Mesendoderm (in vitro differentiated cells): ENCODE data around the gene SLC10A1.

Experiments used
- DNase-seq: peaks from one replicate; pipeline ENCODE4 v3.0.0; 2013
- H2AK5ac ChIP-seq: 2 replicates; pipeline ENCODE4 v1.6.1; 2013; ENCODE audit warnings: low read length, inconsistent platforms
- H2BK120ac ChIP-seq: 2 replicates; pipeline ENCODE4 v1.6.1; 2013; ENCODE audit warnings: low read depth, mild to moderate bottlenecking, low read length, moderate library complexity, mixed read lengths
- H2BK15ac ChIP-seq: replicated peaks from 2 replicates; pipeline ENCODE4 v1.6.1; 2013; ENCODE audit warnings: low read depth, mild to moderate bottlenecking, moderate library complexity
- H2BK5ac ChIP-seq: 2 replicates; pipeline ENCODE4 v1.6.1; 2013; ENCODE audit warnings: low read length, inconsistent platforms
- H3K18ac ChIP-seq: 2 replicates; pipeline ENCODE4 v1.6.1; 2013; ENCODE audit warnings: mild to moderate bottlenecking, low read length, mixed read lengths
- H3K23ac ChIP-seq: one replicate; pipeline ENCODE4 v1.6.1; 2013; ENCODE audit warnings: low read length
- H3K27ac ChIP-seq: 2 replicates; pipeline ENCODE4 v1.5.1; 2013; ENCODE audit warnings: low read depth, mild to moderate bottlenecking, inconsistent platforms, low read length, moderate library complexity
- H3K27me3 ChIP-seq: 2 replicates; pipeline ENCODE4 v1.6.1; 2013; ENCODE audit warnings: low read length, control low read depth, mild to moderate bottlenecking, inconsistent platforms; ENCODE audit not compliant: insufficient read depth, poor library complexity
- H3K36me3 ChIP-seq: 2 replicates; pipeline ENCODE4 v1.6.1; 2013; ENCODE audit warnings: low read length, inconsistent platforms; ENCODE audit not compliant: control insufficient read depth, insufficient read depth
- H3K4ac ChIP-seq: one replicate; pipeline ENCODE4 v1.6.1; 2013; ENCODE audit warnings: low read depth, mild to moderate bottlenecking, low read length, moderate library complexity
- H3K4me1 ChIP-seq: 2 replicates; pipeline ENCODE4 v1.6.1; 2013; ENCODE audit warnings: low read depth, low read length, inconsistent platforms; ENCODE audit not compliant: control insufficient read depth
- H3K4me2 ChIP-seq: 2 replicates; pipeline ENCODE4 v1.6.1; 2013; ENCODE audit warnings: low read length
- H3K4me3 ChIP-seq: 2 replicates; pipeline ENCODE4 v1.5.1; 2013; ENCODE audit warnings: mild to moderate bottlenecking, low read length
- H3K56ac ChIP-seq: one replicate; pipeline ENCODE4 v1.6.1; 2013; ENCODE audit warnings: low read length
- H3K79me1 ChIP-seq: 2 replicates; pipeline ENCODE4 v1.6.1; 2013; ENCODE audit warnings: low read length, inconsistent platforms
- H3K79me2 ChIP-seq: 2 replicates; pipeline ENCODE4 v1.6.1; 2013; ENCODE audit warnings: mild to moderate bottlenecking, low read length; ENCODE audit not compliant: control insufficient read depth, insufficient read depth
- H3K9ac ChIP-seq: 2 replicates; pipeline ENCODE4 v1.6.1; 2013; ENCODE audit warnings: low read length, inconsistent platforms
- H4K5ac ChIP-seq: one replicate; pipeline ENCODE4 v1.6.1; 2013; ENCODE audit warnings: low read length
- H4K8ac ChIP-seq: one replicate; pipeline ENCODE4 v1.6.1; 2013; ENCODE audit warnings: low read depth, mild to moderate bottlenecking, control low read depth, low read length, moderate library complexity
- WGBS: extraction: QIAGEN DNeasy Blood & Tissue Kit; methylation state at CpG from one replicate; pipeline ENCODE4 v1.1.7; 2013; ENCODE audit warnings: low lambda C conversion rate, missing lambda C conversion rate; ENCODE audit not compliant: insufficient coverage; ENCODE audit errors: extremely low coverage; 5-methylcytosine and 5-hydroxymethylcytosine counted together

Gene SLC10A1

GRCh38 chr14:69756298-69756697 lies 40.7 kb downstream of the SLC10A1 start:
- Histone ChIP-seq H3K4me3 (no peak overlapping the region), H4K8ac (no peak overlapping the region), H2BK120ac (no peak overlapping the region), H2BK5ac (no peak overlapping the region), H3K79me1 (no peaks in the 10 kb centered on the region), H3K56ac (no peak overlapping the region), H3K79me2 (no peaks in the 10 kb centered on the region), H3K9ac (no peak overlapping the region), H3K27ac (no peak overlapping the region), H3K27me3 (no peaks in the 10 kb centered on the region), H2BK15ac (no peak overlapping the region), H3K4me1 (no peaks in the 10 kb centered on the region), H3K4me2 (no peak overlapping the region), H3K36me3 (no peaks in the 10 kb centered on the region), H4K5ac (no peak overlapping the region), H2AK5ac (no peak overlapping the region), H3K4ac (no peak overlapping the region), H3K23ac (no peak overlapping the region), H3K18ac (no peak overlapping the region)
- no CpG with 5 or more reads among the region's 3 CpGs for WGBS
- no peak for DNase-seq

GRCh38 chr14:69755784-69756183 lies 41.3 kb downstream of the SLC10A1 start:
- no peaks in the 10 kb centered on the region for H3K36me3 ChIP-seq
- no peak overlapping the region for H4K5ac ChIP-seq
- no peak overlapping the region for H2BK5ac ChIP-seq
- no peak overlapping the region for H2BK120ac ChIP-seq
- H2BK15ac ChIP-seq: no peak overlapping the region
- H3K23ac ChIP-seq: no peak overlapping the region
- WGBS: no CpG with 5 or more reads among the region's 2 CpGs
- no peak overlapping the region for H3K18ac ChIP-seq
- no peaks in the 10 kb centered on the region for H3K79me2 ChIP-seq
- H3K9ac ChIP-seq: no peak overlapping the region
- no peak overlapping the region for H3K4me2 ChIP-seq
- H3K27ac ChIP-seq: no peak overlapping the region
- H3K4me1 ChIP-seq: no peaks in the 10 kb centered on the region
- no peak overlapping the region for H2AK5ac ChIP-seq
- H4K8ac ChIP-seq: no peak overlapping the region
- H3K27me3 ChIP-seq: no peaks in the 10 kb centered on the region
- DNase-seq: no peak
- H3K56ac ChIP-seq: no peak overlapping the region
- no peak overlapping the region for H3K4ac ChIP-seq
- no peaks in the 10 kb centered on the region for H3K79me1 ChIP-seq
- H3K4me3 ChIP-seq: no peak overlapping the region

DNA sequence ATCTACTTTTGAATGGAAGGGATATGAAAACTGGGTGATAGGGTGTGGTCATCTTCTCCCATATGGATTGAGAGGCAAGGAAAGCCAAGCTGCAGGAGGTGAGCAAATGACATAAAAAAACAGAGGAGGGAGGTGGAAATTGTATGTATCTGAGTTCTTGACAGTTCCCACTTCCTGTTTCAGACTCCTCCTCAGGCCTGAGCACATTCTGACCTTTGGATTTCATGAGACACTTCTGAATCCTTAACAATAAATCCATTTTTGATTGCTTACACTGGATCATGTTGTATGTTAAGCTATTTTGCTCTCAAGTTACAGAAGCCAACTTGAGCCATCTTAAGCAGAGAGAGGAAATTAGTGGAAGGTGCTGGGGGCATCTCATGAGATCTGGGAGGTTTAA lies 41.7 kb downstream of the SLC10A1 start:
- H2BK15ac ChIP-seq: no peak overlapping the region
- H3K27ac ChIP-seq: no peak overlapping the region
- H3K79me2 ChIP-seq: no peaks in the 10 kb centered on the region
- no peaks in the 10 kb centered on the region for H3K27me3 ChIP-seq
- H2AK5ac ChIP-seq: no peak overlapping the region
- no peak overlapping the region for H2BK5ac ChIP-seq
- no peak for DNase-seq
- H3K18ac ChIP-seq: no peak overlapping the region
- H3K36me3 ChIP-seq: no peaks in the 10 kb centered on the region
- H3K4me1 ChIP-seq: no peaks in the 10 kb centered on the region
- H3K23ac ChIP-seq: no peak overlapping the region
- H3K56ac ChIP-seq: no peak overlapping the region
- no peak overlapping the region for H4K8ac ChIP-seq
- H3K4me3 ChIP-seq: no peak overlapping the region
- H3K9ac ChIP-seq: no peak overlapping the region
- no peak overlapping the region for H4K5ac ChIP-seq
- H3K4ac ChIP-seq: no peak overlapping the region
- H2BK120ac ChIP-seq: no peak overlapping the region
- H3K79me1 ChIP-seq: no peaks in the 10 kb centered on the region
- no peak overlapping the region for H3K4me2 ChIP-seq

- Histone ChIP-seq H3K4me2 (no peak overlapping the region), H2BK5ac (no peak overlapping the region), H3K4me3 (no peak overlapping the region), H3K27me3 (no peaks in the 10 kb centered on the region), H3K56ac (no peak overlapping the region), H3K18ac (no peak overlapping the region), H3K79me1 (no peaks in the 10 kb centered on the region), H3K9ac (no peak overlapping the region), H3K79me2 (no peaks in the 10 kb centered on the region), H2BK120ac (no peak overlapping the region), H3K4ac (no peak overlapping the region), H3K4me1 (no peaks in the 10 kb centered on the region), H3K27ac (no peak overlapping the region), H3K23ac (no peak overlapping the region), H4K5ac (no peak overlapping the region), H3K36me3 (no peaks in the 10 kb centered on the region), H4K8ac (no peak overlapping the region), H2AK5ac (no peak overlapping the region), H2BK15ac (no peak overlapping the region)
- DNase-seq: no peak
- WGBS: no CpG with 5 or more reads among the region's 2 CpGs
These were observed 42.6 kb downstream of the SLC10A1 start for GRCh38 chr14:69754487-69754886.

GRCh38 chr14:69753860-69754259 lies 43.2 kb downstream of the SLC10A1 start:
- H3K18ac ChIP-seq: no peak overlapping the region
- no peak overlapping the region for H3K27ac ChIP-seq
- no peaks in the 10 kb centered on the region for H3K4me1 ChIP-seq
- no peaks in the 10 kb centered on the region for H3K27me3 ChIP-seq
- no peaks in the 10 kb centered on the region for H3K36me3 ChIP-seq
- no peak for DNase-seq
- no peak overlapping the region for H2BK5ac ChIP-seq
- no peak overlapping the region for H3K56ac ChIP-seq
- H3K9ac ChIP-seq: no peak overlapping the region
- no peak overlapping the region for H2AK5ac ChIP-seq
- H3K79me2 ChIP-seq: no peaks in the 10 kb centered on the region
- H3K79me1 ChIP-seq: no peaks in the 10 kb centered on the region
- no peak overlapping the region for H4K8ac ChIP-seq
- no peak overlapping the region for H2BK120ac ChIP-seq
- H2BK15ac ChIP-seq: no peak overlapping the region
- H4K5ac ChIP-seq: no peak overlapping the region
- H3K23ac ChIP-seq: no peak overlapping the region
- no peak overlapping the region for H3K4me3 ChIP-seq
- WGBS: no CpG with 5 or more reads among the region's 1 CpG
- H3K4me2 ChIP-seq: no peak overlapping the region
- H3K4ac ChIP-seq: no peak overlapping the region

GRCh38 chr14:69752773-69753172 lies 44.3 kb downstream of the SLC10A1 start:
- H3K27ac ChIP-seq: no peak overlapping the region
- H3K18ac ChIP-seq: no peak overlapping the region
- no peak overlapping the region for H2BK120ac ChIP-seq
- no peak overlapping the region for H2BK5ac ChIP-seq
- H3K79me2 ChIP-seq: no peaks in the 10 kb centered on the region
- H3K4me2 ChIP-seq: no peak overlapping the region
- H3K4ac ChIP-seq: no peak overlapping the region
- no peaks in the 10 kb centered on the region for H3K27me3 ChIP-seq
- H2BK15ac ChIP-seq: no peak overlapping the region
- H4K5ac ChIP-seq: no peak overlapping the region
- no peak overlapping the region for H3K4me3 ChIP-seq
- no peak overlapping the region for H4K8ac ChIP-seq
- no peak overlapping the region for H3K23ac ChIP-seq
- no peaks in the 10 kb centered on the region for H3K36me3 ChIP-seq
- H3K79me1 ChIP-seq: no peaks in the 10 kb centered on the region
- H3K4me1 ChIP-seq: no peaks in the 10 kb centered on the region
- H3K56ac ChIP-seq: no peak overlapping the region
- H2AK5ac ChIP-seq: no peak overlapping the region
- no peak for DNase-seq
- H3K9ac ChIP-seq: no peak overlapping the region
- WGBS: no CpG with 5 or more reads among the region's 1 CpG
